Liver (tissue), 9 donors: ENCODE results near the gene RNGTT. TPM values are rescaled to one million over a fixed set of nuclear protein-coding genes. Genes with fewer than 3 reads are reported as not detected.
"Not testable (repeated sequence)": the region's sequence is repeated elsewhere in the genome, so short reads cannot be mapped to it uniquely, and the experiment has no call there.

ENCODE experiments used
- DNase-seq: peaks from one replicate; pipeline ENCODE4 v3.0.0-alpha.2; 2017; ENCODE audit warnings: low spot score
- H3K27ac ChIP-seq, 2 donors: one replicate each; pipeline ENCODE4 v1.7.0; 2013; ENCODE audit warnings: inconsistent platforms in 2 of 2, low read length in 2 of 2, control low read depth in 1 of 2, low read depth in 1 of 2, mild to moderate bottlenecking in 1 of 2
- H3K27me3 ChIP-seq, 4 donors: one replicate each; pipeline versions ENCODE4 v1.6.1 to v1.7.0; 2013; ENCODE audit warnings: low read length in 3 of 4, inconsistent platforms in 1 of 4, mild to moderate bottlenecking in 1 of 4, moderate library complexity in 1 of 4; ENCODE audit not compliant: control insufficient read depth in 4 of 4, insufficient read depth in 4 of 4
- H3K36me3 ChIP-seq, 4 donors: one replicate each; pipeline versions ENCODE4 v1.6.1 to v1.7.0; 2013; ENCODE audit warnings: low read length in 3 of 4, mild to moderate bottlenecking in 3 of 4, low read depth in 1 of 4, moderate library complexity in 1 of 4; ENCODE audit not compliant: control insufficient read depth in 4 of 4, insufficient read depth in 3 of 4
- H3K4me1 ChIP-seq, 4 donors: one replicate each; pipeline versions ENCODE4 v1.6.1 to v1.7.0; 2013; ENCODE audit warnings: low read length in 3 of 4, mild to moderate bottlenecking in 3 of 4, moderate library complexity in 1 of 4; ENCODE audit not compliant: control insufficient read depth in 4 of 4, insufficient read depth in 4 of 4
- H3K4me3 ChIP-seq, 3 donors: one replicate each; pipeline versions ENCODE4 v1.6.1 to v1.7.0; 2013; ENCODE audit warnings: low read length in 3 of 3, control low read depth in 1 of 3, low read depth in 1 of 3, mild to moderate bottlenecking in 1 of 3
- H3K9ac ChIP-seq, 2 donors: one replicate each; pipeline ENCODE4 v1.7.0; 2013; ENCODE audit warnings: low read length in 2 of 2, mild to moderate bottlenecking in 2 of 2, moderate library complexity in 2 of 2, control low read depth in 1 of 2, low read depth in 1 of 2
- H3K9me3 ChIP-seq, 4 donors: one replicate each; pipeline versions ENCODE4 v1.6.1 to v1.7.0; 2013; ENCODE audit warnings: low read length in 3 of 4; ENCODE audit not compliant: control insufficient read depth in 4 of 4
- ATF3 ChIP-seq: IDR thresholded peaks from 2 replicates; pipeline ENCODE4 v1.6.1; 2016; ENCODE audit warnings: antibody characterized with exemption
- CTCF ChIP-seq: fragments of 150-350 bp; IDR thresholded peaks from 2 replicates; pipeline ENCODE4 v1.5.1; 2017; ENCODE audit warnings: improper control_type of control experiment, low read depth, low read length; ENCODE audit not compliant: missing input control
- EGR1 ChIP-seq, 2 donors: IDR thresholded peaks; 2 replicates each; pipeline ENCODE4 v1.6.1; 2016 to 2018; ENCODE audit warnings: antibody characterized with exemption in 2 of 2, low read depth in 2 of 2
- FOXA2 ChIP-seq: IDR thresholded peaks from 2 replicates; pipeline ENCODE4 v1.6.1; 2016; ENCODE audit warnings: antibody characterized with exemption
- GABPA ChIP-seq, 2 donors: IDR thresholded peaks in 1 of 2; conservative IDR thresholded peaks in 1 of 2; 2 replicates each; pipeline ENCODE4 v1.6.1; 2016; ENCODE audit warnings: antibody characterized with exemption in 2 of 2, mild to moderate bottlenecking in 1 of 2, moderate library complexity in 1 of 2
- HNF4G ChIP-seq: IDR thresholded peaks from 2 replicates; pipeline ENCODE4 v1.6.1; 2016; ENCODE audit warnings: antibody characterized with exemption
- JUND ChIP-seq, 2 donors: IDR thresholded peaks; 2 replicates each; pipeline ENCODE4 v1.6.1; 2016; ENCODE audit warnings: antibody characterized with exemption in 2 of 2
- NR2F2 ChIP-seq: IDR thresholded peaks from 2 replicates; pipeline ENCODE4 v1.6.1; 2016; ENCODE audit warnings: antibody characterized with exemption
- RAD21 ChIP-seq, 2 donors: IDR thresholded peaks; 2 replicates each; pipeline ENCODE4 v1.6.1; 2016; ENCODE audit warnings: antibody characterized with exemption in 2 of 2, mild to moderate bottlenecking in 2 of 2
- REST ChIP-seq: IDR thresholded peaks from 2 replicates; pipeline ENCODE4 v1.6.1; 2016; ENCODE audit warnings: antibody characterized with exemption, mild to moderate bottlenecking
- RXRA ChIP-seq, 2 donors: IDR thresholded peaks; 2 replicates each; pipeline ENCODE4 v1.6.1; 2017 to 2018; ENCODE audit warnings: antibody characterized with exemption in 2 of 2, mild to moderate bottlenecking in 1 of 2
- SP1 ChIP-seq: IDR thresholded peaks from 2 replicates; pipeline ENCODE4 v1.6.1; 2018; ENCODE audit warnings: antibody characterized with exemption, mild to moderate bottlenecking
- TAF1 ChIP-seq: conservative IDR thresholded peaks from 2 replicates; pipeline ENCODE4 v1.6.1; 2016; ENCODE audit warnings: antibody characterized with exemption, mild to moderate bottlenecking
- YY1 ChIP-seq: IDR thresholded peaks from 2 replicates; pipeline ENCODE4 v1.6.1; 2016; ENCODE audit warnings: antibody characterized with exemption, mild to moderate bottlenecking
- WGBS: extraction: QIAGEN DNeasy Blood & Tissue Kit; methylation state at CpG from one replicate; pipeline ENCODE4 v1.1.7; 2013; 5-methylcytosine and 5-hydroxymethylcytosine counted together
- polyA plus RNA-seq, 2 donors: library from polyadenylated mRNA; stranded (reverse) in 1 of 2; unstranded in 1 of 2; fragments of 200-250 nt in 1 of 2; fragments of >200 nt in 1 of 2; fragmentation: Nextera tagmentation in 1 of 2; extraction: Ambion mirVana in 1 of 2; gene quantifications; one replicate each; pipeline versions ENCODE4 v1.2.1 to v1.2.3, GENCODE V29; 2013 to 2015
- total RNA-seq, 2 donors: library from RNA; depleted of rRNA; stranded (reverse); fragments of >200 nt; gene quantifications; one replicate each; pipeline ENCODE4 v1.2.3, GENCODE V29; 2014
- donor health status: healthy.
- donor health status: healthy.
- donor health status: healthy.
- donor health status: healthy.
- donor health status: healthy.

RNGTT gene
- total and polyA plus RNA-seq, 4 donors = 4.1 to 20.8 (median 7.2) TPM

- no peak for DNase-seq
- H3K9me3 ChIP-seq = peaks cover 0 to 3% (median under 1%) of the 10 kb centered on the region in 4 donors
- no peak overlapping the region for H3K27ac ChIP-seq
- H3K36me3 ChIP-seq = peaks cover 0 to 3% (median 0%) of the 10 kb centered on the region in 4 donors
- no peak for TF ChIP-seq REST
- TF ChIP-seq YY1 = no peak
- no peak for TF ChIP-seq CTCF
- H3K27me3 ChIP-seq = no peaks in the 10 kb centered on the region
- peaks cover 0 to 3% (median 2%) of the 10 kb centered on the region in 4 donors for H3K4me1 ChIP-seq
- H3K4me3 ChIP-seq = no peak overlapping the region
- no peak overlapping the region for H3K9ac ChIP-seq
These were observed 128.2 kb downstream of the RNGTT start for GRCh38 chr6:88835210-88835609.

- H3K27me3 ChIP-seq, H3K9me3 ChIP-seq, H3K9ac ChIP-seq, H3K4me3 ChIP-seq, H3K4me1 ChIP-seq, H3K36me3 ChIP-seq, H3K27ac ChIP-seq, DNase-seq: not testable (repeated sequence)
- 92% methylated on average over 1 of the region's 1 CpG for WGBS
These were observed 130.3 kb downstream of the RNGTT start for GRCh38 chr6:88833071-88833470.

GRCh38 chr6:88827599-88827998 is 135.8 kb downstream of the RNGTT start:
- not testable (repeated sequence) for H3K9me3 ChIP-seq, H3K36me3 ChIP-seq, H3K4me1 ChIP-seq, H3K27ac ChIP-seq, H3K27me3 ChIP-seq, H3K4me3 ChIP-seq, DNase-seq, H3K9ac ChIP-seq
- WGBS = 91% methylated on average over 4 of the region's 4 CpGs

GRCh38 chr6:88825856-88826255 is 137.6 kb downstream of the RNGTT start:
- 97% methylated on average over 3 of the region's 3 CpGs for WGBS
- Histone ChIP-seq H3K9ac (no peak overlapping the region), H3K9me3 (no peaks in the 10 kb centered on the region), H3K36me3 (peaks cover 0 to 3% (median 0%) of the 10 kb centered on the region in 4 donors), H3K27me3 (no peaks in the 10 kb centered on the region), H3K4me1 (no peaks in the 10 kb centered on the region), H3K27ac (no peak overlapping the region), H3K4me3 (no peak overlapping the region)
- no peak for DNase-seq
- TF ChIP-seq ATF3 (no peak), NR2F2 (no peak), REST (no peak), TAF1 (no peak), EGR1 (IDR thresholded peaks at IDR 0.05; ENCODE audit: low read depth in 2 of 2) (no peak), SP1 (no peak), RAD21 (IDR thresholded peaks at IDR 0.05) (no peak), JUND (IDR thresholded peaks at IDR 0.05) (no peak), GABPA (IDR thresholded peaks at IDR 0.05 in 1 of 2, conservative IDR thresholded peaks at IDR 0.05 in 1 of 2) (no peak), FOXA2 (no peak), HNF4G (no peak), RXRA (IDR thresholded peaks at IDR 0.05) (no peak)
